WTC11 (cell line): ENCODE measurements around the gene PCSK7.

Source experiments
- ATF1 ChIP-seq: sonication (generic); formaldehyde crosslinking; IDR thresholded peaks from 2 replicates; pipeline ENCODE4 v1.8.1; 2023; ENCODE audit warnings: mild to moderate bottlenecking, moderate library complexity, missing genetic modification reagents
- MAX ChIP-seq: sonication (generic); formaldehyde crosslinking; IDR thresholded peaks from 2 replicates; pipeline ENCODE4 v1.8.0; 2022; ENCODE audit warnings: mild to moderate bottlenecking, missing genetic modification reagents
- TCF7 ChIP-seq: sonication (generic); formaldehyde crosslinking; IDR thresholded peaks from 2 replicates; pipeline ENCODE4 v1.8.0; 2022; ENCODE audit warnings: mild to moderate bottlenecking, low read depth, missing genetic modification reagents, moderate library complexity
- TF ChIP-seq, protein P1 (sequence below): fragments of 200-600 bp; IDR thresholded peaks from 2 replicates; pipeline ENCODE4 v1.8.0; 2022; ENCODE audit warnings: antibody characterized with exemption
- TF ChIP-seq, protein P2 (sequence below): sonication (generic); formaldehyde crosslinking; IDR thresholded peaks from 2 replicates; pipeline ENCODE4 v1.8.1; 2023; ENCODE audit warnings: mild to moderate bottlenecking, missing genetic modification reagents, moderate library complexity

- TF ChIP-seq, protein P1, sequence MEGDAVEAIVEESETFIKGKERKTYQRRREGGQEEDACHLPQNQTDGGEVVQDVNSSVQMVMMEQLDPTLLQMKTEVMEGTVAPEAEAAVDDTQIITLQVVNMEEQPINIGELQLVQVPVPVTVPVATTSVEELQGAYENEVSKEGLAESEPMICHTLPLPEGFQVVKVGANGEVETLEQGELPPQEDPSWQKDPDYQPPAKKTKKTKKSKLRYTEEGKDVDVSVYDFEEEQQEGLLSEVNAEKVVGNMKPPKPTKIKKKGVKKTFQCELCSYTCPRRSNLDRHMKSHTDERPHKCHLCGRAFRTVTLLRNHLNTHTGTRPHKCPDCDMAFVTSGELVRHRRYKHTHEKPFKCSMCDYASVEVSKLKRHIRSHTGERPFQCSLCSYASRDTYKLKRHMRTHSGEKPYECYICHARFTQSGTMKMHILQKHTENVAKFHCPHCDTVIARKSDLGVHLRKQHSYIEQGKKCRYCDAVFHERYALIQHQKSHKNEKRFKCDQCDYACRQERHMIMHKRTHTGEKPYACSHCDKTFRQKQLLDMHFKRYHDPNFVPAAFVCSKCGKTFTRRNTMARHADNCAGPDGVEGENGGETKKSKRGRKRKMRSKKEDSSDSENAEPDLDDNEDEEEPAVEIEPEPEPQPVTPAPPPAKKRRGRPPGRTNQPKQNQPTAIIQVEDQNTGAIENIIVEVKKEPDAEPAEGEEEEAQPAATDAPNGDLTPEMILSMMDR = no peak
- TF ChIP-seq, protein P2, sequence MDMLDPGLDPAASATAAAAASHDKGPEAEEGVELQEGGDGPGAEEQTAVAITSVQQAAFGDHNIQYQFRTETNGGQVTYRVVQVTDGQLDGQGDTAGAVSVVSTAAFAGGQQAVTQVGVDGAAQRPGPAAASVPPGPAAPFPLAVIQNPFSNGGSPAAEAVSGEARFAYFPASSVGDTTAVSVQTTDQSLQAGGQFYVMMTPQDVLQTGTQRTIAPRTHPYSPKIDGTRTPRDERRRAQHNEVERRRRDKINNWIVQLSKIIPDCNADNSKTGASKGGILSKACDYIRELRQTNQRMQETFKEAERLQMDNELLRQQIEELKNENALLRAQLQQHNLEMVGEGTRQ (CRISPR knock-in tag) = no peak
- TF ChIP-seq MAX (CRISPR knock-in tag) = no peak
- no peak for TF ChIP-seq ATF1 (CRISPR knock-in tag)
- TF ChIP-seq TCF7 (CRISPR knock-in tag) = no peak
Measured at GRCh38 chr11:117248341-117248740, 16.5 kb upstream of the PCSK7 start.
